Ishikawa (cell line): Measurements from ENCODE around the gene RNLS.

Experiments
- CEBPB ChIP-seq: IDR thresholded peaks from 2 replicates; pipeline ENCODE4 v1.6.1; 2012
- CREB1 ChIP-seq: IDR thresholded peaks from 2 replicates; pipeline ENCODE4 v1.6.1; 2012; ENCODE audit warnings: low read depth
- EGR1 ChIP-seq: IDR thresholded peaks from 2 replicates; pipeline ENCODE4 v1.6.1; 2012
- EP300 ChIP-seq: IDR thresholded peaks from 2 replicates; pipeline ENCODE4 v1.6.1; 2012; ENCODE audit warnings: borderline replicate concordance
- FOXM1 ChIP-seq: IDR thresholded peaks from 2 replicates; pipeline ENCODE4 v1.6.1; 2012; ENCODE audit warnings: low read depth, borderline replicate concordance
- NFIC ChIP-seq: IDR thresholded peaks from 2 replicates; pipeline ENCODE4 v1.6.1; 2012
- RAD21 ChIP-seq: IDR thresholded peaks from 2 replicates; pipeline ENCODE4 v1.6.1; 2012; ENCODE audit warnings: low read depth
- REST ChIP-seq: IDR thresholded peaks from 2 replicates; pipeline ENCODE4 v1.6.1; 2012; ENCODE audit warnings: low read depth, mild to moderate bottlenecking
- TAF1 ChIP-seq: IDR thresholded peaks from 2 replicates; pipeline ENCODE4 v1.6.1; 2012; ENCODE audit warnings: low read depth, mild to moderate bottlenecking
- TCF12 ChIP-seq: IDR thresholded peaks from 2 replicates; pipeline ENCODE4 v1.6.1; 2012; ENCODE audit warnings: low read depth
- TEAD4 ChIP-seq: IDR thresholded peaks from 2 replicates; pipeline ENCODE4 v1.6.1; 2012
- YY1 ChIP-seq: IDR thresholded peaks from 2 replicates; pipeline ENCODE4 v1.6.1; 2012; ENCODE audit warnings: low read depth
- ZBTB7A ChIP-seq: IDR thresholded peaks from 2 replicates; pipeline ENCODE4 v1.6.1; 2012; ENCODE audit warnings: low read depth
- TF ChIP-seq, protein P1 (sequence below): IDR thresholded peaks from 2 replicates; pipeline ENCODE4 v1.6.1; 2012
- TF ChIP-seq, protein P2 (sequence below): IDR thresholded peaks from 2 replicates; pipeline ENCODE4 v1.6.1; 2012

Gene RNLS

GRCh38 chr10:88427024-88427423 is 156.1 kb downstream of the RNLS start:
- TF ChIP-seq CREB1, result no peak
- TF ChIP-seq, protein P1, sequence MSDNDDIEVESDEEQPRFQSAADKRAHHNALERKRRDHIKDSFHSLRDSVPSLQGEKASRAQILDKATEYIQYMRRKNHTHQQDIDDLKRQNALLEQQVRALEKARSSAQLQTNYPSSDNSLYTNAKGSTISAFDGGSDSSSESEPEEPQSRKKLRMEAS, result no peak
- TF ChIP-seq TEAD4, result no peak
- TF ChIP-seq TCF12, result no peak
- no peak for TF ChIP-seq NFIC
- TF ChIP-seq REST, result no peak
- no peak for TF ChIP-seq YY1
- TF ChIP-seq ZBTB7A, result no peak
- TF ChIP-seq EP300, result no peak
- no peak for TF ChIP-seq RAD21
- TF ChIP-seq, protein P2, sequence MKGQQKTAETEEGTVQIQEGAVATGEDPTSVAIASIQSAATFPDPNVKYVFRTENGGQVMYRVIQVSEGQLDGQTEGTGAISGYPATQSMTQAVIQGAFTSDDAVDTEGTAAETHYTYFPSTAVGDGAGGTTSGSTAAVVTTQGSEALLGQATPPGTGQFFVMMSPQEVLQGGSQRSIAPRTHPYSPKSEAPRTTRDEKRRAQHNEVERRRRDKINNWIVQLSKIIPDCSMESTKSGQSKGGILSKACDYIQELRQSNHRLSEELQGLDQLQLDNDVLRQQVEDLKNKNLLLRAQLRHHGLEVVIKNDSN, result no peak

DNA sequence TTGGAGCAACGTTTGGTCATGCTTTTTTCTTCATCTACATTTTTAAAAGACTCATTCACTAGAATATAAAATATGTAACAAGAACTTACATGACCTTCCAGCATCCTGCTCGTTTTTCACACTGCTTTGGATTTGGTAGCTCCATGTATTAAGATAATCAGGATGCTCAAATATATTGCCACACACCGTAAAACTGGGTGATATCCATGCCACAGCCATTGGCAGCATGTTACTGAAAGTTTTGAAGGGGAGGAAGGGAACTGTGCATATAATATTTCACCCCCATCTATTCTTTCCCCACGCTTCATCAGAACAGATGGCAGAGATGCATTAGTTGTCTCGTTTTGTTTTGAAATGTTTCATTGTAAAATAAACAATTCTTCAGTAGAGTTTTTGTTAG is 158.2 kb downstream of the RNLS start:
- no peak for TF ChIP-seq NFIC
- no peak for TF ChIP-seq FOXM1
- TF ChIP-seq TCF12, result no peak
- no peak for TF ChIP-seq REST
- no peak for TF ChIP-seq ZBTB7A
- TF ChIP-seq EGR1, result no peak
- TF ChIP-seq YY1, result no peak
- TF ChIP-seq, protein P1, result no peak
- TF ChIP-seq EP300, result no peak
- no peak for TF ChIP-seq TAF1
- no peak for TF ChIP-seq RAD21
- TF ChIP-seq TEAD4, result no peak
- TF ChIP-seq, protein P2, result no peak
- TF ChIP-seq CEBPB, result no peak
- no peak for TF ChIP-seq CREB1

DNA sequence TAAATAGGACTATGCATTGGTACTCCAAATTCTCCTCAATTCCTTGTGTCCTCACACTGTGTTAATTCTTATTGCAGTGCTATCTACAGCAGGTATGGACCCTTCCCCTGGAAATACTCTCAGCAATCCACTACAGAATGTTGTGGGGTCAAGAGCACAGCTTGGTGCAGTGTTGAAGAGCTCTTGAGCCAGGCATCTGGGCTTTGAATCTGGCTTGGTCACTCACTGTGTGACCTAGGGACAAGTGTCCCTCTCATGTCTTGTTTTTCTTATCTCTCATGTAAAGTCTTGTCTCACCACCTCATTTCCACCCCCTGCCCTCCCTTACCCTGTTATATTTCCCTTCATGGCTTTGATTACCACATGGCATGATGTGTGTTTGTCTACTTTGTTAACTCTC is 159.4 kb downstream of the RNLS start:
- TF ChIP-seq, protein P2, result no peak
- TF ChIP-seq CEBPB (no peak), TEAD4 (no peak), FOXM1 (no peak), RAD21 (no peak), REST (no peak), EP300 (no peak), CREB1 (no peak), ZBTB7A (no peak), YY1 (no peak), TCF12 (no peak), NFIC (no peak), EGR1 (no peak), TAF1 (no peak)
- TF ChIP-seq, protein P1, result no peak

DNA sequence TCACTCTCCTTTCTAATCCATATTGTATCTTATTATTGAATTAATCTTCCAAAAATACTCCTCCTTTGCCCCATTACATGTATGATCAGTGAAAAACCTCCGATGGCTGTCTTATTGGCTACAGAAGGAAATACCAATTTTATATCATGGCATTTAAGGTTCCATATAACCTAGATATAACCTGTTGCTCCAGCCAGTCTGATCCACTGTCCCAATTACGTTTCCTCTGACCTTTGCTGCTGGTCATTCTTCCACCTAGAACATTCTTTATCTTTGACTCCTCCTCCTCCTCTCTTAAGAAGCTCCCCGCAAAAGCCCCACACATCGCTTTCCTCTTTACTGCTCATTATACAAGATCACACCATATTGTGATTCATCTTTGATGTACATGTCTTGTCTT is 161.5 kb downstream of the RNLS start:
- no peak for TF ChIP-seq CEBPB
- TF ChIP-seq EGR1, result no peak
- TF ChIP-seq, protein P2, result no peak
- no peak for TF ChIP-seq TEAD4
